ENCODE measurements around the gene LSM8.

GRCh38 chr7:118149394-118149793 lies 34.6 kb upstream of the LSM8 start:
- TF ChIP-seq CTCF (conservative IDR thresholded peaks at IDR 0.05) (no peak), ZFX (IDR thresholded peaks at IDR 0.05) (no peak)
